Neural crest cell (in vitro differentiated cells): ENCODE results near the gene UPK1B. TPM values are rescaled to one million over a fixed set of nuclear protein-coding genes. Genes with fewer than 3 reads are reported as not detected.

Experiments used
- DNase-seq: peaks from one replicate; pipeline ENCODE4 v3.0.0; 2021; ENCODE audit warnings: low read depth, mixed read lengths, low spot score
- H3K27ac Mint-ChIP-seq: one replicate; pipeline ENCODE4 v1.8.0; 2021; ENCODE audit warnings: mild to moderate bottlenecking, mixed read lengths; ENCODE audit not compliant: unreplicated experiment
- H3K27me3 Mint-ChIP-seq: 2 replicates; pipeline ENCODE4 v1.8.0; 2021; ENCODE audit warnings: low read depth, mild to moderate bottlenecking, mixed read lengths
- H3K36me3 Mint-ChIP-seq: 2 replicates; pipeline ENCODE4 v1.8.0; 2021; ENCODE audit warnings: low read depth, mild to moderate bottlenecking, mixed read lengths
- H3K4me1 Mint-ChIP-seq: 2 replicates; pipeline ENCODE4 v1.8.0; 2021; ENCODE audit warnings: mixed read lengths
- H3K4me3 Mint-ChIP-seq: one replicate; pipeline ENCODE4 v1.8.0; 2021; ENCODE audit warnings: mild to moderate bottlenecking, mixed read lengths
- H3K9me3 Mint-ChIP-seq: 2 replicates; pipeline ENCODE4 v1.8.0; 2021; ENCODE audit warnings: mixed read lengths
- total RNA-seq: library from RNA; stranded (reverse); gene quantifications from 2 replicates; pipeline ENCODE4 v1.2.1, GENCODE V29; 2021
- TF ChIP-seq, protein P1 (sequence below): fragments of 200-600 bp; sonication (generic); conservative IDR thresholded peaks from 2 replicates; pipeline ENCODE4 v1.5.0; 2021; ENCODE audit warnings: antibody characterized with exemption, mild to moderate bottlenecking

Gene UPK1B
- total RNA-seq, 1 donor from 2014 or later, result not detected

DNA sequence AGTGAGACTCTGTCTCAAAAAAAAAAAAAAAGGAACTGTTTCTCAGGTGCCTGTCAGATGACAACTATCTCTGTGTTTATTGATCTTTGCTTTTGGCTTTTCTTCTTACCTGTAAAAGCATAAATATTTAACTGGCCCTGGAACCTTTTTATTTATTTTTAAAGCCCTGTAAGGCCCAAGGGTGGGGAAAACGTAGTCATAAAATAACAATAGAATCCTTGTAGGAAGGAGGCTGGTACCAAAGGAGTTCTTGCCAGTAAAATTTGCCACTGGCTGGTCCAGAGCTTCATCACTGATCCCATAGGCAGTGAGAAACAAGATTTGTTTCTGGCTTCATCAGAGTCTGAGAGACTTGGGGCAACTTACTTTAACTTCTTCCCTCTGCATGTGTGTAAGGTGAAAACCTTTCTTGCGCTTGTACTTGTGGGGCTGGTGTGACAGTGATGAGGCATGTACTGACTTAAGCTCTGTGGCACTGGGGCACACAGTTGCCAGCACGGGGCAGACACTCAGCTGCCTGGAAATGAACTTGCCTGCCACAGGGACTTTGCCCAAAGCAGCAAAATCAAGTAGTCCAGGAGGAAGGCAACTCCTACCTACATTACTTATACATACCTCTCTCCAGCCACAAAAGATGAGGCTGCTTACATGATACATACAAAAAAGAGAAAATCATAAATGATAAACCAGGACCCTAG lies 47.7 kb downstream of the UPK1B start:
- TF ChIP-seq, protein P1, sequence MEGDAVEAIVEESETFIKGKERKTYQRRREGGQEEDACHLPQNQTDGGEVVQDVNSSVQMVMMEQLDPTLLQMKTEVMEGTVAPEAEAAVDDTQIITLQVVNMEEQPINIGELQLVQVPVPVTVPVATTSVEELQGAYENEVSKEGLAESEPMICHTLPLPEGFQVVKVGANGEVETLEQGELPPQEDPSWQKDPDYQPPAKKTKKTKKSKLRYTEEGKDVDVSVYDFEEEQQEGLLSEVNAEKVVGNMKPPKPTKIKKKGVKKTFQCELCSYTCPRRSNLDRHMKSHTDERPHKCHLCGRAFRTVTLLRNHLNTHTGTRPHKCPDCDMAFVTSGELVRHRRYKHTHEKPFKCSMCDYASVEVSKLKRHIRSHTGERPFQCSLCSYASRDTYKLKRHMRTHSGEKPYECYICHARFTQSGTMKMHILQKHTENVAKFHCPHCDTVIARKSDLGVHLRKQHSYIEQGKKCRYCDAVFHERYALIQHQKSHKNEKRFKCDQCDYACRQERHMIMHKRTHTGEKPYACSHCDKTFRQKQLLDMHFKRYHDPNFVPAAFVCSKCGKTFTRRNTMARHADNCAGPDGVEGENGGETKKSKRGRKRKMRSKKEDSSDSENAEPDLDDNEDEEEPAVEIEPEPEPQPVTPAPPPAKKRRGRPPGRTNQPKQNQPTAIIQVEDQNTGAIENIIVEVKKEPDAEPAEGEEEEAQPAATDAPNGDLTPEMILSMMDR, result no peak
- DNase-seq, result no peak
- peaks cover 7% of the 10 kb centered on the region for H3K36me3 Mint-ChIP-seq
- no peaks in the 10 kb centered on the region for H3K9me3 Mint-ChIP-seq
- no peak overlapping the region for H3K4me3 Mint-ChIP-seq
- H3K27me3 Mint-ChIP-seq, result no peaks in the 10 kb centered on the region
- H3K27ac Mint-ChIP-seq, result no peak overlapping the region
- no peaks in the 10 kb centered on the region for H3K4me1 Mint-ChIP-seq

DNA sequence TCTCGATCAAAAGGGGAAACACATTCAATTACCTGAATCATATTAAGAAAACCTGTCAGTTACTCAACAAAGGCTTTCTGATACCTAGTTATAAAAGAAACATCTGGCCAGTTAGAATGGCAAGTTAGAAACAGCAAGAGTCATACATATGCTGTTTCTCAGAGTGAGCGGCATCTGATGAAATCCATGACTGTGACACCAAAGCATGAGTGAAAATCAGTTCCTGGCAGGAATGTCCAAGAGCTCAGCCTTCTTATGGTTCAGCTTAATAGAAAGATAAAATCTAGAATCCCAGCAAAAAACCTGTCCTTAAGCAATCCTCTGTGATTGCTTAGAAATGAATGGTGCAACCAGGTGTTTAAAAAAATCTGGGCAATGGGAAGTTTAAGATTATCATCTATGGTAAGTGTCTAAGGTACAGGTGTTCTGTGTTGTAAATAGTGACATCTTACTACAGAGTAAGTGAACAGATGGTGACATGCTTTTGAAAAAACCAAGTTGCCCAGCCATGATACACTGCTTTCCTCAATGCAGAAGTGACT lies 48.5 kb downstream of the UPK1B start:
- Mint-ChIP-seq H3K27ac (no peak overlapping the region), H3K4me1 (no peaks in the 10 kb centered on the region), H3K36me3 (peaks cover 7% of the 10 kb centered on the region), H3K4me3 (no peak overlapping the region), H3K27me3 (no peaks in the 10 kb centered on the region), H3K9me3 (no peaks in the 10 kb centered on the region)
- TF ChIP-seq, protein P1, result no peak
- DNase-seq, result no peak

DNA sequence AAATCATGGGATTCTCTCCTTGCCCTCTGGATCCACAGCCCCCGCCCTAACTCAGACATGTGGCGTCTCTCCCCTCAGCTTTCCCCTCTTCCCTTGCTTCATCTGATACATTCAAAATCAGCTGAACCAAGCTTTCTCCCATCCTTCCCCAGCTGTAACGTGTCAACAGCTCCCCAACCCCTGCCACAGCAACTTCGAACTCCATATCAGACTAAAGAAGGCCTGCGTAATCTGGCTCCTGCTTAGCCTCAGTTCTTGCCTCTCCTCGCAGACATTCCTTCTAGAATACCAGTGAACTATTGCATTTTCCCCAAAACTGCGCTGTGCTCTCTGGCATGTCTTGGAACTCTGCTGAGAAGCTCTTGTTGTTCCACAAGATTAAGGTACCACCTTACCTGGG lies 49.0 kb downstream of the UPK1B start:
- DNase-seq, result no peak
- no peak overlapping the region for H3K27ac Mint-ChIP-seq
- TF ChIP-seq, protein P1, result no peak
- no peak overlapping the region for H3K4me3 Mint-ChIP-seq
- H3K36me3 Mint-ChIP-seq, result peaks cover 7% of the 10 kb centered on the region
- H3K9me3 Mint-ChIP-seq, result no peaks in the 10 kb centered on the region
- H3K4me1 Mint-ChIP-seq, result no peaks in the 10 kb centered on the region
- H3K27me3 Mint-ChIP-seq, result no peaks in the 10 kb centered on the region

- Mint-ChIP-seq H3K27me3 (no peaks in the 10 kb centered on the region), H3K27ac (no peak overlapping the region), H3K4me1 (no peaks in the 10 kb centered on the region), H3K9me3 (no peaks in the 10 kb centered on the region), H3K36me3 (peaks cover 4% of the 10 kb centered on the region), H3K4me3 (no peak overlapping the region)
- TF ChIP-seq, protein P1, result no peak
- DNase-seq, result no peak
Measured at GRCh38 chr3:119223511-119223910, 50.1 kb downstream of the UPK1B start.

DNA sequence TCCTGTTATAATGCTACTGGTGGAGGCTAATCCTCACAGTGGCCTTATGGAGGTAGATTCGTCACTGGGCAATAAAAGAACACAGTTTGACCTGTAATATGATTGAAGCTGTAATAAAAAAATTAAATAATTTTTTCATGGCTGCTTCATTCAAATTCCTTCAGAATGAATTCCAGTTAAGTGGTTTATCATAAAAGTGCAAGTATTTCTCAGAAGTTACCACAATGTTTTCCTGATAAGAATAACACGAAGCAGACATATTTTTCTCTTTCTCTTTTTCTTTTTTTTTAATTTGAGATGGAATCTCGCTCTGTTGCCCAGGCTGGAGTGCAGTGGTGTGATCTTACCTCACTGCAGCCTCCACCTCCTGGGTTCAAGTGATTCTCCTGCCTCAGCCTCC lies 51.7 kb downstream of the UPK1B start:
- no peak for DNase-seq
- TF ChIP-seq, protein P1, result no peak
- Mint-ChIP-seq H3K4me3 (no peak overlapping the region), H3K4me1 (no peaks in the 10 kb centered on the region), H3K9me3 (no peaks in the 10 kb centered on the region), H3K27ac (no peak overlapping the region), H3K36me3 (peaks cover 11% of the 10 kb centered on the region), H3K27me3 (no peaks in the 10 kb centered on the region)
